Gastrocnemius medialis (tissue), 4 donors: ENCODE data around the gene MROH2B. TPM values are rescaled to one million over a fixed set of nuclear protein-coding genes. Genes with fewer than 3 reads are reported as not detected.

ENCODE experiments used
- ATAC-seq, 2 donors: fragments of 150-250 bp; one replicate each; pipeline ENCODE4 v1.9.1; 2016
- DNase-seq, 2 donors: peaks; one replicate each; pipeline ENCODE4 v3.0.0-alpha.2; 2019
- H3K27ac ChIP-seq, 4 donors: fragments of 200-600 bp; sonication (generic); 1 replicate in 1 of 4; 2 replicates in 3 of 4; pipeline ENCODE4 v1.5.1; 2016 to 2018; ENCODE audit warnings: mild to moderate bottlenecking in 2 of 4, moderate library complexity in 1 of 4
- H3K27me3 ChIP-seq, 3 donors: fragments of 200-600 bp; sonication (generic) in 2 of 3; 1 replicate in 1 of 3; 2 replicates in 2 of 3; pipeline versions ENCODE4 v1.5.1 to v1.6.0; 2016 to 2019; ENCODE audit warnings: mild to moderate bottlenecking in 1 of 3, moderate library complexity in 1 of 3
- H3K36me3 ChIP-seq, 2 donors: fragments of 200-600 bp; sonication (generic) in 1 of 2; one replicate each; pipeline ENCODE4 v1.5.1; 2017 to 2018
- H3K4me1 ChIP-seq, 2 donors: fragments of 200-600 bp; sonication (generic) in 1 of 2; one replicate each; pipeline ENCODE4 v1.5.1; 2016 to 2017; ENCODE audit warnings: mild to moderate bottlenecking in 2 of 2
- H3K4me3 ChIP-seq, 4 donors: fragments of 200-600 bp; sonication (generic) in 3 of 4; 1 replicate in 1 of 4; 2 replicates in 3 of 4; pipeline ENCODE4 v1.5.1; 2016 to 2019; ENCODE audit warnings: mild to moderate bottlenecking in 2 of 4
- H3K9me3 ChIP-seq, 3 donors: fragments of 200-600 bp; sonication (generic) in 2 of 3; 1 replicate in 1 of 3; 2 replicates in 2 of 3; pipeline ENCODE4 v1.5.1; 2016 to 2019
- CTCF ChIP-seq, 5 experiments: fragments of 450-650 bp in 3 of 5; fragments of 200-600 bp in 2 of 5; sonication (generic) in 2 of 5; IDR thresholded peaks in 4 of 5; conservative IDR thresholded peaks in 1 of 5; 1 replicate in 4 of 5; 2 replicates in 1 of 5; pipeline ENCODE4 v1.5.1; 2016 to 2019; ENCODE audit warnings: antibody characterized with exemption in 5 of 5, mild to moderate bottlenecking in 3 of 5, moderate library complexity in 3 of 5
- POLR2A ChIP-seq, 2 donors: fragments of 450-650 bp; IDR thresholded peaks; one replicate each; pipeline ENCODE4 v1.6.1; 2017; ENCODE audit warnings: antibody characterized with exemption in 2 of 2, mild to moderate bottlenecking in 2 of 2, moderate library complexity in 2 of 2
- in situ Hi-C, 4 donors: fragments of 200-750 bp; cut with MboI; loops; one replicate each; pipeline versions ENCODE4 v1.15.0 to v1.8.0; 2017; ENCODE audit warnings: low sequenced_read_pairs in 4 of 4
- intact Hi-C: fragments of 100-400 bp; cut with DNase I; formaldehyde crosslinking; loops from one replicate; pipeline ENCODE4 v1.15.1; 2023; ENCODE audit warnings: low total_unique reads
- total RNA-seq, 4 donors: library from RNA; depleted of rRNA; stranded (reverse); fragments of >200 nt; gene quantifications; one replicate each; pipeline versions ENCODE4 v1.1.0 to v1.2.3, GENCODE V29; 2016

The MROH2B gene
- total RNA-seq, 4 donors from 2014 or later: not detected

GRCh38 chr5:41071975-41072374 lies 833 bp upstream of the MROH2B start:
- no peaks in the 10 kb centered on the region for H3K4me1 ChIP-seq
- in situ Hi-C loops (no loop called here), intact Hi-C loops (no loop called here)
- H3K27ac ChIP-seq: no peak overlapping the region
- H3K36me3 ChIP-seq: no peaks in the 10 kb centered on the region
- H3K4me3 ChIP-seq: no peak overlapping the region
- ATAC-seq (no peak), DNase-seq (no peak)
- H3K9me3 ChIP-seq: no peaks in the 10 kb centered on the region
- TF ChIP-seq POLR2A (IDR thresholded peaks at IDR 0.05) (no peak), CTCF (IDR thresholded peaks at IDR 0.05 in 4 of 5, conservative IDR thresholded peaks at IDR 0.05 in 1 of 5) (no peak)
- no peaks in the 10 kb centered on the region for H3K27me3 ChIP-seq

DNA sequence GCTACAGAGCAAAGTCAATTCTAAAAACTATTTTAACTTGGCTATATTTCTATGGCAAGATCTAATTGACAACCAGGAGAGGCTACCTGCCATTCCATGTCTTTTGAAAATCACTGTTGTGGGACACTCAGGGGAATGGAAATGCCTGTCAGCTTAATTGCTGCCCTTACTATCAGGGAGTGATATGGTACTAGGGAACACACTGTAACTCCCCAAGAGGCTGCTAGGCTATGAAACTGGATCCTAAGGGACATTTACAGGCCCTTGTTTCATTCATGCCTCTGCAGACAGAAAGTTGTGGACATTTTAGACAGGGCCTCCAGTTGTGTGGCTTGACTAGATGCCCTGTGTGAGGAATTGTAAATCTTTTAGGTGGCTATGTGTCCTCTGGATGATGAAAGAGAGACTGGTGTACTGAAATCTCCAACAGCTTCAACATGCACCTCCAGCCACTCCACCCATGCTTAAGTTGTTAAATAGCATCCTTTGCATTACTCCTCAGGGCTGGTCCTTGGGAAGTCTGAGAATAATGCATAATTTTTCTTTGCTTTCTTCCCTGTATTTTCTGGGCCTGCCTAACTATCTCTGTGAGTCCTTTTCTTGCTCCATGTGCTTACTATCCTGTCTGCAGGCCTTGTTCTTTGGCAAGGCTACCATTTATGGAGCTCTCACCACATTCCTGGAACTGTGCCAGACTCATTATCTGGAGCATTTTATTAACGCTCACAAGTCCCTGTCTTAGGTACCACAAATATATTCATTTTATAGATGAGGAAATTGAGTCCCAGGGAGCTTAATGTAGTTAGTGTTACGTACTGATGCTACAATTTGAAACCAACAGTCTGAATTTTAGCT lies 3.2 kb downstream of the MROH2B start:
- in situ Hi-C loops: no loop called here
- ATAC-seq: no peak
- Histone ChIP-seq H3K27ac (no peak overlapping the region), H3K27me3 (no peaks in the 10 kb centered on the region), H3K4me3 (no peak overlapping the region), H3K4me1 (no peaks in the 10 kb centered on the region), H3K9me3 (no peaks in the 10 kb centered on the region), H3K36me3 (no peaks in the 10 kb centered on the region)
- TF ChIP-seq CTCF (IDR thresholded peaks at IDR 0.05 in 4 of 5, conservative IDR thresholded peaks at IDR 0.05 in 1 of 5) (no peak), POLR2A (IDR thresholded peaks at IDR 0.05) (no peak)
- DNase-seq: no peak
- intact Hi-C loops: no loop called here

DNA sequence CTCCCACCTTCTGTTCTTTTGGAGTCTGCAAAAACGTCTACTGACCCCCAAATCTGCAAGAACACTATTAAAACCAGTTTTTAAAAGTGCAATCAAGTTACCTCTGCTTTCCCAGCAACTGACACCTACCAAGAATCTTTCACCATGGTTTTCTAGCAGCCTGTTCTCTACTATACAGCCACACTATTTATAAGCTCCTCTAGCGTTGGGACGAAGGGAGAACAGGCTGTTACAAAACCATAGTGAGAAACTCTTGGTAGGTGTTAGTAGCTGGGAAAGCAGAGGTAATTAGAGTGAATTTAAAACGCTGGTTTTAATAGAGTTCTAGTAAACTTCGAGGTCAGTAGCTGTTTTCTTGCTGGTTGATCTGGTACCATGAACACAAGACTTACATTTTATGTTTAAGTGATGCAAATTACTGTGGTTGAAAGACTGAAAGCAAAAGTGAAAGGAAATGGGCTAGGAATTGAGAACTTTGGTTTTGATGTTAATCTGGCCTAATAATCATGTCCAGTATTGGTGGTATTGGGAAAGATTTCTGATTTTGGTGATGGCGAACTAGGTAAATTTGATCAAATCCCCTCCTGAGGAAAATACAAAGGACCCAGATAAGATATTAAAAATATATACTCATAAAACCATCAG lies 5.3 kb downstream of the MROH2B start:
- ATAC-seq (no peak), DNase-seq (no peak)
- TF ChIP-seq CTCF (IDR thresholded peaks at IDR 0.05 in 4 of 5, conservative IDR thresholded peaks at IDR 0.05 in 1 of 5): no peak
- no peaks in the 10 kb centered on the region for H3K27me3 ChIP-seq
- in situ Hi-C loops (no loop called here), intact Hi-C loops (no loop called here)
- H3K27ac ChIP-seq: no peak overlapping the region
- H3K36me3 ChIP-seq: no peaks in the 10 kb centered on the region
- H3K9me3 ChIP-seq: no peaks in the 10 kb centered on the region
- H3K4me3 ChIP-seq: no peak overlapping the region
- H3K4me1 ChIP-seq: no peaks in the 10 kb centered on the region

GRCh38 chr5:41057940-41058339 lies 13.2 kb downstream of the MROH2B start:
- Histone ChIP-seq H3K9me3 (no peaks in the 10 kb centered on the region), H3K27me3 (no peaks in the 10 kb centered on the region), H3K4me1 (no peaks in the 10 kb centered on the region), H3K27ac (no peak overlapping the region), H3K36me3 (no peaks in the 10 kb centered on the region), H3K4me3 (no peak overlapping the region)
- TF ChIP-seq CTCF (IDR thresholded peaks at IDR 0.05 in 4 of 5, conservative IDR thresholded peaks at IDR 0.05 in 1 of 5): no peak
- TF ChIP-seq POLR2A (IDR thresholded peaks at IDR 0.05): no peak
- ATAC-seq (no peak), DNase-seq (no peak)
- intact Hi-C loops (no loop called here), in situ Hi-C loops (no loop called here)
